Stimulated activated CD8-positive, alpha-beta memory T cell treated with anti-CD3 and anti-CD28 coated beads, Interleukin-12 subunit alpha, Interleukin-12 subunit beta, amount 100 ng/mL, for 4 hours (primary cell): ENCODE data around the gene POTEB.
"Not testable (repeated sequence)": the region's sequence is repeated elsewhere in the genome, so short reads cannot be mapped to it uniquely, and the experiment has no call there.

Source experiments
- DNase-seq: peaks from one replicate; pipeline ENCODE4 v3.0.0-alpha.2; 2020; ENCODE audit warnings: low read depth

The POTEB gene

DNA sequence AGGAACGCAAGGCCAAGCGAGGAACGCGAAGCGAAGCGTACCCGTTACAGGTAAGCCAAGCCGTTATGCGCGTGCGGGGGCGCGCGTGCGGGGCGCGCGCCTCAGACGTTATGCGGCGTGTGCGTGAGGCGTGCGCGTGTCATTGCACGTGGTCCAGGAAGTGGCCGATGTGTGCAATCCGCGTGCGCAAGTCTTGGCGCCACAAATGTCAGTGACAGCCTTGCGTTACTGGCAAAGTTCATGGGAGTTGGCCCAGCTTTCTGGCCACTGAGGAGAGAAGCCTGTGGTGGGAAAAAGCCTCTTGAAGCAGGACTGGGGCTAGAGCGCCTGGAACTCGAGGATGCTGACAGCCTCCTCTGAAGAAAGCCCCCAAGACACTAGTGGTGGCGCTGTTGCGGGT, at the start of gene POTEB:
TSS of gene POTEB (minus strand) at position 101 of the 400 bp plus-strand sequence. CDS start 489 bp downstream, outside the sequence.
- not testable (repeated sequence) for DNase-seq

DNA sequence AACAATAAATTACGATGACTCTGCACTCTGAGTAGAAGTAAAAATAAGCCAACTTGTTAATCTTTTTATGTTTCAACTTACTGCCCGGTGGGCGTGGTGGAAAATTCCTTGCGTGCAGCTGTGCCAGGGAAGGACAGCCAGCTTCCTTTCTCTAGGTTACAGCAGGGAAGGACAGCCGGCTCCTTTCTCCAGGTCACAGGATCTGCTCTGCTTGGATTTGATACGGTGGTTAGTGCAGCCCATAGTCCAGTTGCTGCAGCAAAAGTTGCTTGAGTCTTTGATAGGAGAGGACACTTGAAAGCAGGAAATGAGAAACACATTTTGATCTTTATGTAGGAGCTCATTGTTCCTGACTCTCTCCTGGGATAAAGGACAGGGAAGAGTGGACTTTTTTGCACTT, 13.4 kb upstream of the POTEB start:
- DNase-seq: not testable (repeated sequence)

DNA sequence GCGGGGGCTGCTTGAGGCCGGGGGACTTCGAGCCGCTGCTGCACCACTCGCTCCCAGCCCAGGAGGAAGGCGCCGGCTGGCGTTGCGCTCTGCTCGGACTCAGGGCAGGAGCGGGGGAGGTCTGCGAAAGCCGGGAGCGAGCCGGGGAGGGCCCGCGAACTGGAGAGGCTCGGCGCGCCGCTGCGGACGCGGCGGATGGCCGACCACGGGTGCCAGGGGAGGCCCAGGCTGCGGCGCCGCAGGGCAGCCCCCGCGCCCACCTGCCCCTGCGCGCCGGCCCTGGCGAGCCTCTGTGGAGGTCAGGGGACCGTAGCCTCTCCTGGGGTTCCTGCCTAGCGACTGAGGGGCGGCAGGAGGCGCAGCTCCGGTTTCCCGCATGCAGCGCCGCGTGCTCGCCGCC, 12.0 kb upstream of the POTEB start:
- not testable (repeated sequence) for DNase-seq

DNA sequence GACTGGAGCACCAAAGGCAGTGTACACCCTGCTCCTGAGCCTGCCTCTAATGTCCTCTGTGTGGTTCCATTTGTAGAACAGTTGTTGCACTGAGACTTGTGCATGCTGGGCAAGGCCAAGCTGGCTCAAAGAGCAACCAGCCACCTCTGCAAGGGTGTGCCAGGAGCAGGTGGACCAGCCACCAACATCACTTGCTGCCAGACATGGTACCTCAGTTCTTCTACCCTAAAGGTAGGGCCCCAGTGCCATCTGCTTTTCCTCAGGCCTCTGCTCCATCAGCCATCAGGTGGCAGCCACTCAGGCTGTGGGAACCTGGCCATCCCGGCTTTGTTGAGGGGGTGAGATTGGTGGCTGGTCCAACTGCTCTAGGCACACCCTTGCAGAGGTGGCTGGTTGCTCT, 38.7 kb downstream of the POTEB start:
- not testable (repeated sequence) for DNase-seq
